H9 (cell line): Measurements from ENCODE around the gene ERMAP. TPM values are rescaled to one million over a fixed set of nuclear protein-coding genes. Genes with fewer than 3 reads are reported as not detected.

Experiments used
- DNase-seq: peaks from one replicate; pipeline ENCODE4 v3.0.0-alpha.2; 2017
- H2AFZ ChIP-seq: one replicate; pipeline ENCODE4 v1.6.1; 2013; ENCODE audit warnings: mild to moderate bottlenecking, low read length, control low read depth, moderate library complexity
- H2AK5ac ChIP-seq: 2 replicates; pipeline ENCODE4 v1.6.1; 2013; ENCODE audit warnings: low read length, control low read depth, mixed read lengths; ENCODE audit not compliant: insufficient read length
- H2BK120ac ChIP-seq: one replicate; pipeline ENCODE4 v1.6.1; 2013; ENCODE audit warnings: low read depth, mild to moderate bottlenecking, low read length, control low read depth, inconsistent platforms; ENCODE audit not compliant: poor library complexity, severe bottlenecking
- H2BK12ac ChIP-seq: 2 replicates; pipeline ENCODE4 v1.6.1; 2013; ENCODE audit warnings: low read length, control low read depth, mixed read lengths, low read depth; ENCODE audit not compliant: insufficient read length
- H2BK15ac ChIP-seq: 2 replicates; pipeline ENCODE4 v1.6.1; 2013; ENCODE audit warnings: low read depth, low read length, control low read depth
- H2BK20ac ChIP-seq: one replicate; pipeline ENCODE4 v1.6.1; 2013; ENCODE audit warnings: low read depth, mild to moderate bottlenecking, low read length, control low read depth, inconsistent platforms; ENCODE audit not compliant: poor library complexity, severe bottlenecking
- H2BK5ac ChIP-seq: 2 replicates; pipeline ENCODE4 v1.6.1; 2013; ENCODE audit warnings: low read length, control low read depth, mixed read lengths; ENCODE audit not compliant: insufficient read length
- H3K14ac ChIP-seq: 2 replicates; pipeline ENCODE4 v1.6.1; 2013; ENCODE audit warnings: low read length, control low read depth; ENCODE audit not compliant: insufficient read depth
- H3K18ac ChIP-seq: 2 replicates; pipeline ENCODE4 v1.6.1; 2013; ENCODE audit warnings: low read depth, mild to moderate bottlenecking, mixed read lengths, low read length, control low read depth; ENCODE audit not compliant: insufficient read length
- H3K23ac ChIP-seq: 2 replicates; pipeline ENCODE4 v1.6.1; 2013; ENCODE audit warnings: low read length, control low read depth, mixed read lengths, low read depth; ENCODE audit not compliant: insufficient read length
- H3K23me2 ChIP-seq: 2 replicates; pipeline ENCODE4 v1.6.1; 2013; ENCODE audit warnings: low read depth, mild to moderate bottlenecking, mixed read lengths, low read length, control low read depth; ENCODE audit not compliant: insufficient read length, poor library complexity, severe bottlenecking
- H3K27ac ChIP-seq: 2 replicates; pipeline ENCODE4 v1.5.1; 2013; ENCODE audit warnings: low read length, control low read depth, mixed read lengths, low read depth; ENCODE audit not compliant: insufficient read length
- H3K27me3 ChIP-seq: 2 replicates; pipeline ENCODE4 v1.6.1; 2013; ENCODE audit warnings: low read length, control low read depth, inconsistent platforms; ENCODE audit not compliant: insufficient read depth
- H3K4ac ChIP-seq: 2 replicates; pipeline ENCODE4 v1.6.1; 2013; ENCODE audit warnings: low read depth, mild to moderate bottlenecking, control low read depth, inconsistent platforms, low read length, moderate library complexity
- H3K4me1 ChIP-seq: 2 replicates; pipeline ENCODE4 v1.6.1; 2013; ENCODE audit warnings: low read length, control low read depth, inconsistent platforms; ENCODE audit not compliant: insufficient read depth
- H3K4me2 ChIP-seq: 2 replicates; pipeline ENCODE4 v1.6.1; 2013; ENCODE audit warnings: low read length, control low read depth, mixed read lengths; ENCODE audit not compliant: insufficient read length, insufficient read depth
- H3K56ac ChIP-seq: 2 replicates; pipeline ENCODE4 v1.6.1; 2013; ENCODE audit warnings: low read depth, mild to moderate bottlenecking, mixed read lengths, low read length, control low read depth; ENCODE audit not compliant: insufficient read length
- H3K79me1 ChIP-seq: 2 replicates; pipeline ENCODE4 v1.6.1; 2013; ENCODE audit warnings: low read depth, mild to moderate bottlenecking, moderate library complexity, low read length, control low read depth, inconsistent platforms; ENCODE audit not compliant: insufficient read depth, poor library complexity, severe bottlenecking
- H3K79me2 ChIP-seq: 2 replicates; pipeline ENCODE4 v1.6.1; 2013; ENCODE audit warnings: low read length, control low read depth, inconsistent platforms; ENCODE audit not compliant: insufficient read depth
- H3K9ac ChIP-seq: 2 replicates; pipeline ENCODE4 v1.6.1; 2013; ENCODE audit warnings: low read length, control low read depth, mixed read lengths; ENCODE audit not compliant: insufficient read length; ENCODE audit errors: extremely low read depth
- H3K9me3 ChIP-seq: one replicate; pipeline ENCODE4 v1.6.1; 2013; ENCODE audit warnings: low read depth, low read length, inconsistent platforms; ENCODE audit not compliant: control insufficient read depth
- H3T11ph ChIP-seq: one replicate; pipeline ENCODE4 v1.6.1; 2013; ENCODE audit warnings: mild to moderate bottlenecking, low read length, control low read depth, inconsistent platforms
- H4K20me1 ChIP-seq: one replicate; pipeline ENCODE4 v1.6.1; 2013; ENCODE audit not compliant: control insufficient read depth, insufficient read length, insufficient read depth
- H4K5ac ChIP-seq: 2 replicates; pipeline ENCODE4 v1.6.1; 2013; ENCODE audit warnings: low read depth, mild to moderate bottlenecking, mixed read lengths, low read length, control low read depth; ENCODE audit not compliant: insufficient read length
- H4K8ac ChIP-seq: replicated peaks from 2 replicates; pipeline ENCODE4 v1.6.1; 2013; ENCODE audit warnings: low read length, control low read depth, mixed read lengths, low read depth; ENCODE audit not compliant: insufficient read length
- H4K91ac ChIP-seq: 2 replicates; pipeline ENCODE4 v1.6.1; 2013; ENCODE audit warnings: low read depth, mild to moderate bottlenecking, moderate library complexity, mixed read lengths, low read length, control low read depth; ENCODE audit not compliant: insufficient read length
- H3K27ac Mint-ChIP-seq, 3 experiments: 2 replicates in 2 of 3; 3 replicates in 1 of 3; pipeline ENCODE4 v1.8.0; 2020 to 2021; ENCODE audit warnings: mixed read lengths in 3 of 3, mild to moderate bottlenecking in 1 of 3, moderate library complexity in 1 of 3
- H3K27me3 Mint-ChIP-seq: 2 replicates; pipeline ENCODE4 v1.8.0; 2021; ENCODE audit warnings: low read depth, mild to moderate bottlenecking, moderate library complexity, mixed read lengths
- H3K36me3 Mint-ChIP-seq, 3 experiments: 2 replicates in 2 of 3; 3 replicates in 1 of 3; pipeline ENCODE4 v1.8.0; 2020 to 2021; ENCODE audit warnings: low read depth in 3 of 3, mixed read lengths in 3 of 3; ENCODE audit not compliant: insufficient read depth in 1 of 3
- H3K4me1 Mint-ChIP-seq, 2 experiments: 2 replicates each; pipeline ENCODE4 v1.8.0; 2020; ENCODE audit warnings: mixed read lengths in 2 of 2
- H3K4me3 Mint-ChIP-seq, 2 experiments: 2 replicates in 1 of 2; 3 replicates in 1 of 2; pipeline ENCODE4 v1.8.0; 2020 to 2021; ENCODE audit warnings: mild to moderate bottlenecking in 2 of 2, mixed read lengths in 2 of 2, moderate library complexity in 1 of 2
- H3K9me3 Mint-ChIP-seq, 2 experiments: 2 replicates in 1 of 2; 3 replicates in 1 of 2; pipeline ENCODE4 v1.8.0; 2020; ENCODE audit warnings: mild to moderate bottlenecking in 2 of 2, mixed read lengths in 2 of 2, moderate library complexity in 1 of 2
- CTCF ChIP-seq: fragments of 200-600 bp; sonication (generic); conservative IDR thresholded peaks from 3 replicates; pipeline ENCODE4 v1.8.0; 2021; ENCODE audit warnings: antibody characterized with exemption, mild to moderate bottlenecking
- WGBS: extraction: QIAGEN DNeasy Blood & Tissue Kit; methylation state at CpG from one replicate; pipeline ENCODE4 v1.1.7; 2013; ENCODE audit warnings: missing lambda C conversion rate, low lambda C conversion rate, mixed read lengths; ENCODE audit not compliant: insufficient read length; ENCODE audit errors: extremely low coverage; 5-methylcytosine and 5-hydroxymethylcytosine counted together
- total RNA-seq: library from RNA; stranded (reverse); gene quantifications from 2 replicates; pipeline ENCODE4 v1.2.1, GENCODE V29; 2021

ERMAP gene
- total RNA-seq, 1 experiment from 2014 or later: 4.5 TPM

- Histone ChIP-seq H3K18ac (no peak overlapping the region), H3K23me2 (peaks cover under 1% of the 10 kb centered on the region), H3K23ac (no peak overlapping the region), H3K9me3 (no peaks in the 10 kb centered on the region), H2BK20ac (no peak overlapping the region), H2AK5ac (no peak overlapping the region), H2AFZ (no peak overlapping the region), H2BK12ac (no peak overlapping the region), H3K79me1 (no peaks in the 10 kb centered on the region), H4K20me1 (no peaks in the 10 kb centered on the region), H4K5ac (no peak overlapping the region), H2BK15ac (no peak overlapping the region), H3K79me2 (no peaks in the 10 kb centered on the region; the same call in 1 of the 2 replicates), H3K9ac (no peak overlapping the region), H3K56ac (no peak overlapping the region), H3K14ac (no peak overlapping the region), H4K8ac (no peak overlapping the region), H2BK120ac (no peak overlapping the region), H3K27me3 (no peaks in the 10 kb centered on the region), H3K4me2 (no peak overlapping the region), H4K91ac (no peak overlapping the region), H3T11ph (no peak overlapping the region), H3K27ac (no peak overlapping the region), H2BK5ac (no peak overlapping the region), H3K4ac (no peak overlapping the region), H3K4me1 (no peaks in the 10 kb centered on the region; the same call in 1 of the 2 replicates)
- Mint-ChIP-seq H3K36me3 (no peaks in the 10 kb centered on the region; a peak in 1 of 7 replicates), H3K4me3 (no peak overlapping the region), H3K4me1 (peaks cover 20 to 25% of the 10 kb centered on the region in 2 experiments), H3K27ac (no peak overlapping the region), H3K27me3 (no peaks in the 10 kb centered on the region), H3K9me3 (no peaks in the 10 kb centered on the region)
- no CpG with 5 or more reads among the region's 2 CpGs for WGBS
- no peak for TF ChIP-seq CTCF
- DNase-seq: no peak
Measured at GRCh38 chr1:42821690-42822089, 4.8 kb downstream of the ERMAP start.
